ENCODE measurements around the gene SPTBN2.
"Not testable (repeated sequence)": the region's sequence is repeated elsewhere in the genome, so short reads cannot be mapped to it uniquely, and the experiment has no call there.

Gene SPTBN2

DNA sequence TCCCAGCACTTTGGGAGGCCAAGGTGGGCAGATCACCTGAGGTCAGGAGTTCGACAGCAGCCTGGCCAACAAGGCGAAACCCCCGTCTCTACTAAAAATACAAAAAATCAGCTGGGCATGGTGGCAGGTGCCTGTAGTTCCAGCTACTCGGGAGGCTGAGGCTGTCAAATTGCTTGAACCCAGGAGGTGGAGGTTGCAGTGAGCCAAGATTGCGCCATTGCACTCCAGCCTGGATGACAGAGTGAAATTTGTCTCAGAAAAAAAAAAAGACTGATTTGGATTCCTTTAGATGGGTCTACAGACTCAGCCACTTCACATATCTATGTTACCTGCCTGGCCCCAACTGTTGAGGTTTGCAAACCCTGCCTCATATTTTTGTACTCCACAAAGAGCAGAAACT is 4.8 kb downstream of the SPTBN2 start:
- DNase-seq (ENCODE audit: low read depth in 2 of 2): not testable (repeated sequence)

DNA sequence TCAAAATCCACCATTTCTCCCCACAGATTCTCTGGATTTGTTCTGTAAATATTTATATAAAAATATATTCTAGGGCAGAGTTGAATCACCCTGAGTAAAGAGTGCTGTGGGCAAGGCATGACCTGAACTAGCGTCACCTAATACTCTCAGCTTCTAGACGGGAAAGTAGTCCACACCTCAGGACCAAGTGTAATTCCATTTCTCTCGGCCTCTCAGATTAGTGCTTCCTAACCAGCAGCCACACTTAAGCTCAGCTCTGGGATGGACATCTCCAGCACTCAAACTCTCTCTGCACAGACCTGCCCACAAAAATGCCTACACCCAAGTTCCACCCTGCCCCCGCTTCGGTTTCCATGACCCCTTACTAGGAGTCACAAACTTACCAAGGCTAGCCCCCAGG is 5.3 kb downstream of the SPTBN2 start:
- no peak for DNase-seq (ENCODE audit: low read depth in 2 of 2)

DNA sequence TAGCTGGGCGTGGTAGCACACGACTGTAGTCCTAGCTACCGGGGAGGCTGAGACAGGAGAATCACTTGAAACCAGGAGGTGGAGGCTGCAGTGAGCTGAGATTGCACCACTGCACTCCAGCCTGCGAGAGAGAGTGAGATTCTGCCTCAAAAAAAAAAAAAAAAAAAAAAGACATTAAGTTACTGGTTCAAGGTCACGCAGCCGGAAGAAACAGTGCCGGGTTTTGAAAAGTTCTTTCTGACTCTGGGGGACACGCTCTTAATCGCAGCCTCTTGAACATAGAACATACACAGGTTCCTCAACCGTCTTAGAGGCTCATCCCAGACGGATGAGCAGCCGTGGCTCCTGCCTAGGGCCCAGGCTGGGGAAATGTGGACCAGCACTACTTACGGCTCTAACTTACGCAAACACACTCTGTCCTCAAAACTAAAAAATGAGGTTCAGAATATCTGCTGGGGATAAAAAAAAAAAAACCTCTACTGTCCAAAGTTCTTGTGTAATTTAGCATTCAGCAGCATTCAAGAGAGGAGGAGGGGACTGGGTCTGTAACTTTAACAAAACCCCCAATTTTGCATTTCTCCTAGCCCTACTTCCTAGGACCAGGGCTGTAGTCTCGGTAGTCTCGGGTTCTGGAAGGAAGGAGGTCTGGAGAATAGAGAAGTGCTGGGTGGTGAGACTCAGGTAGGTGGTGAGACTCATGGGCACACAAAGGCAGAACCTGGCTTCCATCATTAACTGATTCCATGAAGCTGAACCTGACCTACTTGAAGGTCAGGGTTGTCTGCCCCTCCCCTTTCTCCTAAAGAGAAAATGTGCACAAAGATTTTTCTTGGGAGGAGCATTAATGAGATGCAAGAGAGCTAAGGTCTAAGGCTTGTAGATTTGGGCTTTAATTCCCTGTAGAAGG is 6.0 kb downstream of the SPTBN2 start:
- DNase-seq (ENCODE audit: low read depth in 2 of 2): no peak

DNA sequence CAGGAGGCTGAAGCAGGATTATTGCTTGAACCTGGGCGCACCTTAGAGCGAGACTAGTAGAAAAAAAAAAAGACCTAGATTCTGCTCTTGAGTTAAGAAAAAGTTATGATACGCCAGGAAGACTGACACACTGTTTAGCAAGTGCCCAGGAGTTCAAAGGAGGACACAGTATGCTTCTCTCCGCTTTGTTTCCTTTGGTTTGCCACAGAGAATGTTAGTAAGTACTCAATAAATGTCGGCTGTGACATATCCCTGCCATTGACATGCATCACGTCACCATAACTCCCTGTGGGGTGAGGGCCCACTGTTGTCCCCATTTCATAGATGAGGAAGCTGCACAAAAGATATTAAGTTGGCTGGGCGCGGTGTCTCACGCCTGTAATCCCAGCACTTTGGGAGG is 7.1 kb downstream of the SPTBN2 start:
- DNase-seq (ENCODE audit: low read depth in 2 of 2): no peak

DNA sequence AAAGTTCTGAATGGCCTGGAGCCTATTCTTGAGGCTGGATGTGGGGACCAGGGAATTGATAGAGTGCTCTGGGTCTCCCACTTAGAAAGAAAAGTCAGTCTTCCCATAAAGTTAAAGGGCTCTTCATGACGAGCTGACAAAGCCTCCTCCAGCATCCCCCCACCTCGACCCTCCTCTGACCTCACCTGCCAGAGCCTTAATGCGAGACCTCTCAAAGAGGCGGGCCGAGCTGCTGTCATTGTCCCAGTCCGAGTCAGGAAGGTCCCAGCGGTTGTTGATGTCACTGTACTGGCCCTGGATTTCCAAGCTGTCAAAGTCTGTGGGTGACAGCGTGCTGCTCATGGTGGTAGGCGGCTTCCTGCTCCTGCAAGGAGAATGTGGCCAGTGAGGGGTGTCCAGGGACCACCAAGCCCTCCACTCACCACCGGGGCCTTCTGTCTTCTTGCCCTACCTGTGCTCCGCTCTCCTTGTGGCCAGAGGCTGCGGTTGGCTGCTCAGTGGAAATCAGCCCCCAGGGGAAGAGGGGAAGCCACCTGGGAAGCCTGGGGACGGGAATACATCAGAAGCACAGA is 8.0 kb downstream of the SPTBN2 start:
- no peak for DNase-seq (ENCODE audit: low read depth in 2 of 2)

DNA sequence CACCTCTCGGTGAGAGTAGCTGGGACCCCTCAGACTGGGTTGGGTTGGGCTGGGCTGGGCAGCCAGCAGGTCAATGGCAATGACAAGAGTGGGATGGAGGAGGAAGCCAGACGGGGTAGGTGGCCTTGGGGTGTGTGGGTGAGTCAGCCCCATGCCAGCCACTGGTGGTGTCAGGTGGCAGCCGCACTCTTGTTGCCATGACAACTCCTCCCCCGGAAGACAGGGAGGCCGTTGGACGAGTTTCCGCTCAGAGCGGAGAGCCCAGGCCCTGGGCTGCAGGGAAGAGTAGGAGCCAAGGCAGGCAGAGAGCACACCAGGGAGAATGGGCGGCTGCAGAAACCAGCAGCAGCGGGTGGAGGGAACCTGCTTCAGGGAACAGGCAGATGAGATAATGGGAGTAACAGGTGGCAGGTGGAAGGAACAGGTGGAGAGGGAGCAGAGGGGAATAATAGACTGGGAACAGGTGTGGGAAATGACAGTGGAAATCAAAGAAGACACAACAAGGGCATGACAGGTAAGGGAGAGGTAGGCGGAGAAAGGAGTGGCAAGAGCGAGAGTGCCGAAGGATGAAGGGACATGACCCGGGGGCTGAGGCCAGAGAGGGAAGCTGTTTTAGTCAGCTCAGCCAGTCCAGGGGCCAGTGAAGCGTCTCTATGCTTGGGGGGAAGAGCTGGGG is 8.7 kb downstream of the SPTBN2 start:
- DNase-seq (ENCODE audit: low read depth in 2 of 2): no peak

DNA sequence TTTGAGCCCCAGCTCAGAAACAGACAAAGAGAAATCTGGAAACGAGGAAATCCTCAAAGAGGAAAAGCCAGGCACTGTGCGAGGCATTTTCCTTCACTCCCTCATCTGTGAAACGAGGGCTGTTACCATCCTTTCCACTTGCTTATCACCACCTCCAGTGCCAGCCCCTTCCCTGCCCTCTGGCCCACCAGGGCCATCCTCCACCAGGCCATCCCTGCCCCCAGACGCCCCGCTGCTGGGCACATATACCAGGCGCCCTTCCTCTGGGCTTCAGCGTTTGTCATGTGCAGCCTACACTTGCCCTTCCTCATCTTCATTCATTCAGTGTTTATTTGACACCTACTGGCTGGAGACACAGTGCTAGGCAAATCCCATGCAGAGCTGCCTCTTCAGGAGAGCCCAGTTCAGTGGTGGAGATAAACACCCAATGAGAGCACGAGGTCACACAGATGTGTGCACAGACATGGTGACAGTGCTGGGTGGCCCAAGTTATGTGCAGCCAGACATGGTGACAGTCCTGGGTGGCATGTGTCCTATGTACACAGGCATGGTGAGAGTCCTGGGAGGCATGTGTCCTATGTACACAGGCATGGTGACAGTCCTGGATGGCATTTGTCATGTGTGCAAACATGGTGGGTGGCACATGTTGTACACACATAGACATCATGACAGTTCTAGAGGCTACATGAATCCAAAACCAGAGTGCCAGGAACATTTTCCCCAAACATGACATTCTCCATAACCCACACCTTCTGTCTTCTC is 9.7 kb downstream of the SPTBN2 start:
- no peak for DNase-seq (ENCODE audit: low read depth in 2 of 2)

DNA sequence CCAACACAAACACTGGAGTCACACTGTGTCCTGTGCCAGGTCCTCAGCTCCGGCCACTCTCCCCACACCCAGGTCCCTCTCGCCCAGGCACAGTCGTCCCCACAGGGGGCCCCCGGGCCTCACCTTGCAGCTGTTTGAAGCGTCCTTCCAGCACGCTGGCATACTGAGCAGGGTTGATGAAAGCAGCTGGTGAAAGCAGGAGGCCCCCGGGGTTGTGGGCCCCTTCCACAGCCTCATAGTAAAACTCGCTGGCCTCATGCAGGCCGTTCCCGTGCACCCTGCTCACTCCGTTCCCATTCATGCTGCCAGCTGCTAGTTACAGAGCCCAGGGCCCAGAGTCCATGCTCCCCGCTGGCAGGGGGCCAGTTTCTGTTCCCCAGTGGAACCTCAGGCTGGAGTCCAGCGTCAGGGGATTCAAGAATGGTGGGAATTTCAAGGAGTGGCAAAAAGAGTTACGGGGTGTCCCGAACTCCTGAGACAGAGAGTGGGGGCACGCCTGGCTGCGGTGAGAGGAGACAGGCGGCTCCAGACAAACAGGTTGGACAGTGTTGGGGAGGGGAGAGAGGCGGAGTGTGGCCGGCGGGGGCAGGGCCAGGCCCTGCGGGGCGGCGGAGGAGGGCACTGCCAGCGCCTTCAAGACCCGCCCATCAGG is 10.6 kb downstream of the SPTBN2 start:
- DNase-seq (ENCODE audit: low read depth in 2 of 2): no peak

DNA sequence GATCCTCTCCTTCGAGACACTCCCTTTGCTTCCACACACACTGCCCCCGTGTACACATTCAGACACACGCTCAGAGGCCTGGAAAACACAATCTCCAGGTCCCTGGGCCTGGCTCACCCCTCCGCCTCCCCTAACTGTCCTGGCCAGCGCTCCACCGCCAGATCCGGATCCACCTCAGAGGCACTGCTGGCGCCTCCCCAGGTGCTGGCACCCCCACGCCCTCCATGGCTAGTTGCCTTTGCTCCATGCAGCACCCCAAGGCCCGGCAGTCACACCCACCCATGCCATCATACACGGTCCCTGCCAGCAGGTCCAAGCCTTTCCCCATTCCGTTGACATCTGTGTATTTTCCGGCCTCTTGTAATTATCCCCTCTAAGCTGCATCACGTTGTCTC is 11.1 kb downstream of the SPTBN2 start:
- no peak for DNase-seq (ENCODE audit: low read depth in 2 of 2)

DNA sequence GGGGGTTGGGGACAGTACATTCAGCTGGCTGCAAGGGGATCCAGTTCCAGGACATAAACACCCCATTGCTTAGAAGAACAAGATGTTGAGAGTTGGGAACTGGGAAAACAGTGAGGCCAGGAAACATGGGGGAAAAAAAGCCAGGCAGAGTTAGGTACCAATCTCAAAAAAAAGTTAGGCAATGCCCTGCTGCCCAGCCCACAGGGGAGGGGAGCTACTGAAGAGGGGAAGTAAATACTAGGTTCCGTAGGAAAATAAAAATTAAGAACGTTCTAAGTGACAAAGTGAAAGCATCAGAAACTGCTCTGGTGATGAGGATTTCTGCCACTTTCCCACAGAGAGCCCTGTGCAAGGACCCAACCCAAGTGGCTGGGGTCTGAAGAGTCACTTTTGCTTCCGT is 12.0 kb downstream of the SPTBN2 start:
- DNase-seq (ENCODE audit: low read depth in 2 of 2): no peak

DNA sequence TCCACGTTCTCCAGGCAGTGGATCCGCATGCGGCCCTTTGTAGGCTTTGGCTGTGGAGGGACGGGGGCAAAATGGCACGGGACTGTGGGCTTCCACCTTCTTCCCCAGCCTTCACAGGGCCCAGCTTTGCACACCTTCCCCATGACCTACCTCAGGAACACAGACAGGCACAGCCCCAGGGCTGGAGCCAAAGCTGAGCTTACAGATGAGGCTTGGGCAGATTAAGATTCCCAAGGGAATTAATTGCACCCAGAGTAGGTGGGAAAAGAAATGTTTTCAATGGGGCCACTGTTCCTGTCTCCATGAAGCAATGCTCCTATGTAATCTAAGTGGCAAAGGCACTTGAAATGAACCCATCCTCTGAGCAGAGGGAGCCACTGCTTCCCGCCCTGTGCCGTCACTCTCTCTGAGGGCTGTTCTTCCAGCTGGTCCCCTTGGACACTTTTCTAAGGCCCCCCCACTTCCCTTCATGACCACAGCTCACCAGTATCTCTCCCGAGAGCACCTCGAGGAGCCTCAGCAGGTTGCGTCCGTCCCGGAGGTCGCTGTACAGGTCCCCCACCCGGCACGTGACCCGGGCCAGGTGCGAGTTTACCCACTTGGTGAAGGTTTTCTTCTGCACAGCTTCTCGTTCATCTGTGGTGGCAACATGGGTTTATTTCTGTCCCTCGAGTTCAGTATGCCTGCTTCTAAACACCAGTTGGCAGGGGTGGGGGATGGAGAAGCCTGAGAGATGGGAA is 13.5 kb downstream of the SPTBN2 start:
- no peak for DNase-seq (ENCODE audit: low read depth in 2 of 2)

DNA sequence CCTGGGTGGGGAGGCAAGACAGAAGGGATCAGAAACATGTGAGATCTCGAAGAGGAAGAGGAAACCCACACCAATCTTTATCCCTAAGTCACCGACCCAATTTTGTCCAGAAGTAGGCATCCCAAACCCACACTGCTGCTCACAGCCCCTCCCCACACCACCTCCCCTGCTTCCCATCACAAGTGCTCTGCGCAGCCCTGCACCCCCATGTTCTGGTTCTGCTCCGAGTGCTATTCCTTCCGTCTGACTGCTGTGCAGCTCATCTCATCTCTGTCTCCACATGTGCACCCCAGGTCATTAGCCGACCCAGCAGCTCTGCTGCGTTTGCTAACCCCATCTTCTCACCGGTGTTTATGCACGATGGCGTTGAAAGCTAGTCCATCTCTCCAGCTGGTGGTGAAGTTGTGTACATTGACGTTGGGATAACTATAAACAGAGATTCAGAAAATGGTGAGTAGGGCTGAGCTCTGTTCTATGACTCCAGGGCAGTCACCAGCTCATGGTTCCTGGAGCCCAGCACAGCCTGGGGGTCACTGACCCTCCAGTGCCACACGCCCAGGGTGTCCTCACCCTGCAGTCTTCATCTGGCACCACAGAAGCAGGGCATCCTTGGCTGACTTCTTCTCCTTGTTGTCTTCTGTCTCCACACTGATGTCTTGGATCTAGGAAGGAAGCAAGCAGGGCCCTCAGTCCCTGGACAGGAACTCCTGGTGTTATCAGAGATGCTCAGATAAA is 15.1 kb downstream of the SPTBN2 start:
- no peak for DNase-seq (ENCODE audit: low read depth in 2 of 2)

DNA sequence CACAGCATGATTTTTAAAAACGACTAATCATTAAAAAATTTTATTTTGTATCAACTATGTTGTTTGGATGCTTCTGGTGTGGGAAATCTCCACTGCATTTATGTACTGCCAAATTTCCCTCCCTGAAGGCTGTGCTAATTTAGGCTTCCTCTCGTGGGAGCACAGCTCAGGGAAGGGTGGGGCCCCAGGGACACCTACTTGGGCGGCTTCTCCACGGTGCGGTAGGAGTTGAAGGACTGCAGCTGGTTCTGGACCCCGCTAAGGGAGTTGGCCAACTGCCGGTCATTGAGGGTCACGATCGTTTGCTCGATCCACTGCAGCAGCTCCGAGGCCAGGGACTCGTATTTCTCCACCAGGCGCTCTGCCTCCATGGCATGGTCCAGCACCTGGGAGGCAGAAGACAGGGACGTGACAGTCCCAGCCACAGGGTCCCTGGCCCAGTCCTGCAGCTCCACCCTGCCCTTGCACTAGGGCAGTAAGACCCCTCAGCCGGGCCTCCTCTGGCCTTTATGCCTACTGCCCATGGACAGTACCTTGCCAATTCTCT is 18.6 kb downstream of the SPTBN2 start:
- no peak for DNase-seq (ENCODE audit: low read depth in 2 of 2)

DNA sequence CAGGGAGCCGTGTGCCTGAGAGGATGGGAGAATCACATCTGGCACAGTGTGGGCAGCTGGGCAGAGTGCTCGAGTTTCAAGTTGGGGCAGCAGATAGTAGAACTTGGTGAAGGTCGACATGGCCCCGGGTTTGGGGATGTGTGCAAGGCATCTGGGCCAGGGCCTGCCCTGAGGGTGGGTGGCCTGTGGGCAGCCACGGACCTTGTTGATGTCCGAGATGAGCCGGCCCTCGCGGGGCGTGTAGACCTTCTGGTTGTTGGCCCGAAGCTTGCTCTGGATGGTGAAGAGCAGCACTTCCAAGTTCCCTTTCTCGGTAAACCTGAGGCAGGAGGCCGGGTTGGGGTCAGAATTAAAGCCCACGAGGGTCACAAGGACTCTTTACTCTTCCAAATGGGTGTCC is 20.3 kb downstream of the SPTBN2 start:
- DNase-seq (ENCODE audit: low read depth in 2 of 2): no peak

DNA sequence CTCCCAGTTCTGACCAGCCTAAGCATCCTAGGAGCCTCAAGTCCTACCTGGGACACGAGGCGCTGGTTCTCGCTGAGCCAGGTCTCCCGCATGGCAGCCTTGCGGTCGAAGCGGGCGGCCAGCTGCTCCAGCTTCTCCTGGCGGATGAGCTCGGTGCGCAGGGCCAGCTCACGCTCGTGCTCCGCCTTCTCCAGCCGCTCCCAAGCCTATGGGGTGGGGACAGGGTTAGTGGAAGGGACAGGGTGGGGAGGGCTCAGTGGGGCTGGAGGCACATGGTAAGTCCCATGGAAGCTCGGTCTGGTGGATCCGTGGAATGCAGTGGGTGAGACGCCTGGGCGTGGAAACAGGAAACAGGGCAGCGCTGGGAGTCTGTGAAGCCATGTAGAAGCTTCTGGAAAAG is 20.9 kb downstream of the SPTBN2 start:
- no peak for DNase-seq (ENCODE audit: low read depth in 2 of 2)

DNA sequence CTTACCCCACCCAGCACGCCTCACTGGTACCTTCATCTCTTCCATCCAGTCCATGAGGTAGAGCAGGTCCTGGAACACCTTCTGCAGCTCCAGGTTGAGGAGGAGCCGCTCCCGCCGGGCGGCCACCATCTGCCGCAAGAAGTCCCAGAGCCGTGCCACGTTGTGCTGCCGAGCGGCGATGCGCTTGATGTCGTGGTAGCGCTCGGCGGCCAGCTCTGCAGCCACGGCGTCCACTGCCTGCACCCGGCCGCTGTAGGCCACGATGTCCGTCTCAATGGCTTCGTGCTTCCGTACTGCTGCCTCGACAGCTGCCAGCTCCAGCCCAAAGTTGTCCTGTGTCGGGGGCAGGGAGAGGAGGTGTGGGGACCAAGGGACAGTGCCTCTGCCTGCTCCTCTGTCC is 21.5 kb downstream of the SPTBN2 start:
- DNase-seq (ENCODE audit: low read depth in 2 of 2): no peak

DNA sequence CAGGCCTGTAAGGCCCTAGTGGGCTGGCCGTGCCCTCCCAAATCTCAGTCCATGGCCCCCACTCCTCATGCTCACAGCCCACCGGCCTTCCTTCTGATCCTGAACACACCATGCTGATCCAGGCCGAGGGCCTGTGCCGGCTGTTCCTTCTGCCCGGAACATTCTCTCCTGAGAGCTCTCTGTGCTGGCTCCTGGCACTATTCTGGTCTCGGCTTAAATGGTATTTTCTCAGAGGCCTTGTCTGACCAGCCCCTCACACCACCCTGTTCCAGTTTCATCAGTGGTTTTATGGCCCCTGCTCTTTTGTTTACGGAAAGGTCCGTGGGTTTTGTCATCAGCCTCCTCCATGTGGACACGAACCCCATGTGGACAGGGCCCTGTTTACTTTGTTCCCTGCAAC is 22.0 kb downstream of the SPTBN2 start:
- no peak for DNase-seq (ENCODE audit: low read depth in 2 of 2)

DNA sequence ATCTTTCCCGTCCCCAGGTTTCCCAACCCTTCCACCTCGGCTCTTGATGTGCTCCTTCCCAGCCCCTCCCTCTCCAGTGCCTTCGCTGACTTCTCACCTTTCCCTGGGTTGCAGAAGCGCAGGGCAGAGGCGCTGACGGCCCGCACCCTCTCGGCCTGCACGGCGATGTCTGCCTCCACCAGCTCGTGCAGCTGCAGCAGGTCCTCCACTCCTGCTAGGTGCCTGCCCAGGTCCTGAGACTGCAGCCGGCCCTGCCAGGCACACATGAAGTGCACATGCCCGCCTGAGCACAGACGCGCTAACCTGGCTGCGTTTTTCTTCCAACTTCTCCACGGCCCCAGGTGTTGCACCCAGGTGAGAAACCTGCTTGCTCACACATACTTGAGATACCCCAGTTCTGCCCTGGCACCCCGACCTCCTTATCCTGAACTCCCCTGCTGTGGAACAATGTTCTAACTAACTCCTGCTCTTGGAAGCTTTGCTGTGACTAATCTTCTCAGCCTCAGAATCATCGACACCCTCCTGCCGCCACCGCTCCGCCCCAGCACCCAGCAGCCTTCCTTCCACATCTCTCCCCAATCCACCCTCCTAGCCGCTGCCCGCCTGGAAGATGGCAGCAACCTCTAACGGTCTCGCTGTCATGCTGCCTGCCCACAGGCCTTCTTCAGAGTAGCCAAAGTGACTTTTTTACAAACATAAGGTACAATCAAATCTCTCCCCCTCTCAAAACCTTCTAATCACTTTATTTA is 23.3 kb downstream of the SPTBN2 start:
- no peak for DNase-seq (ENCODE audit: low read depth in 2 of 2)

DNA sequence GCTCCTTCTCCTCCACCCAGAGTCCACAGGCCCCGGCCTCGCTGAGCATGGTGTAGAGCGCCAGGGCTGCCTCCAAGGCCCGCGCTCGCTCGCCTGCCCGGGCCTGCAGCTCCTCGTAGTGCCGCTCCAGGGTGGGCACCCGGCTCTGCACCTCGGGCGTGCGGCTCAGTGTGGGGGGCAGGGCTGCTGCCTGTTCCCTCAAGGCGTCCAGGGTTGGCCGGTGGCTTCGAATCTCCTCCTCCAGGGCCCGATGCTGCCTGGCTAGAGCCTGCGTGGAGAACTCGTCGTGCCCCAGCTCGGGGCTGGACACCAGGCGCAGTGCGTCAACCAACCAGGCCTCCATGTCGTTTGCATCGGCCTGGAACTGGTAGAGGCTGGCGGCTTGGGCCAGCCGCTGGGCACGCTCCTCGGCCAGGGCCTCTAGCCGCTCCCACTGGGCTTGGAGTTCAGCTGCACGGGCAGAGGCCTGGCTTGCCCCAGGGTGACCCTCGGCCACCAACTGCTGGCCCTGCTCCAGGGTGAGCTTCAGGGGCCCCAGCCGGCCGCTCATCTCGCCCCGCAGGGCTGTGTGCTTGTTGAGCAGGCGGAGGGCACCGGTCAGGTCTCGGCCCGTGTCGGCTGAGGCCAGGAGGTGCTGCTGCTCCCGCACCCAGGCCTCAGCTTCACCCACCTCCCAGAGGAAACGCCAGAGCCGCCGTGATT is 24.2 kb downstream of the SPTBN2 start:
- DNase-seq (ENCODE audit: low read depth in 2 of 2): no peak
